HEK293T (cell line): ENCODE data around the gene GRAMD2B.

ENCODE experiments used
- CTCF ChIA-PET: fragments of 350-600 bp; formaldehyde crosslinking; extraction: SDS; loops from one replicate; lab custom pipeline; 2021; ENCODE audit warnings: antibody characterized with exemption, inconsistent platforms; lab: Yijun Ruan, JAX
- POLR2A ChIA-PET: fragments of 350-600 bp; formaldehyde crosslinking; extraction: SDS; loops from one replicate; lab custom pipeline; 2020; ENCODE audit warnings: antibody characterized with exemption, inconsistent platforms; lab: Yijun Ruan, JAX
- DNase-seq: peaks from one replicate; pipeline ENCODE4 v3.0.0; 2012; ENCODE audit warnings: mixed read lengths; ENCODE audit errors: extremely low spot score
- ARNT ChIP-seq: fragments of 450-650 bp; IDR thresholded peaks from 2 replicates; pipeline ENCODE4 v1.6.1; 2017; ENCODE audit warnings: mild to moderate bottlenecking
- BHLHE40 ChIP-seq: fragments of 450-650 bp; IDR thresholded peaks from 2 replicates; pipeline ENCODE4 v1.6.1; 2016; ENCODE audit warnings: mild to moderate bottlenecking, moderate library complexity, borderline replicate concordance
- CTBP1 ChIP-seq: fragments of 450-650 bp; IDR thresholded peaks from 2 replicates; pipeline ENCODE4 v1.6.1; 2016; ENCODE audit warnings: borderline replicate concordance
- ELF4 ChIP-seq: fragments of 450-650 bp; IDR thresholded peaks from 2 replicates; pipeline ENCODE4 v1.6.1; 2017; ENCODE audit warnings: antibody characterized with exemption
- FOXA1 ChIP-seq: fragments of 450-650 bp; IDR thresholded peaks from 2 replicates; pipeline ENCODE4 v1.6.1; 2016; ENCODE audit warnings: mild to moderate bottlenecking
- FOXK2 ChIP-seq: fragments of 450-650 bp; IDR thresholded peaks from 2 replicates; pipeline ENCODE4 v1.6.1; 2016; ENCODE audit warnings: mild to moderate bottlenecking
- FOXM1 ChIP-seq: fragments of 450-650 bp; IDR thresholded peaks from 2 replicates; pipeline ENCODE4 v1.6.1; 2017; ENCODE audit warnings: mild to moderate bottlenecking, borderline replicate concordance
- HDGF ChIP-seq: fragments of 450-650 bp; IDR thresholded peaks from 2 replicates; pipeline ENCODE4 v1.6.1; 2017; ENCODE audit warnings: antibody characterized with exemption, borderline replicate concordance
- L3MBTL2 ChIP-seq: fragments of 450-650 bp; conservative IDR thresholded peaks from 2 replicates; pipeline ENCODE4 v1.6.1; 2016; ENCODE audit warnings: mild to moderate bottlenecking
- LEF1 ChIP-seq: fragments of 450-650 bp; IDR thresholded peaks from 2 replicates; pipeline ENCODE4 v1.6.1; 2017; ENCODE audit warnings: mild to moderate bottlenecking, borderline replicate concordance
- NFRKB ChIP-seq: fragments of 450-650 bp; IDR thresholded peaks from 2 replicates; pipeline ENCODE4 v1.6.1; 2016; ENCODE audit warnings: mild to moderate bottlenecking, moderate library complexity
- SP1 ChIP-seq: fragments of 450-650 bp; IDR thresholded peaks from 2 replicates; pipeline ENCODE4 v1.6.1; 2017
- SUZ12 ChIP-seq: fragments of 450-650 bp; IDR thresholded peaks from 2 replicates; pipeline ENCODE4 v1.6.1; 2016; ENCODE audit warnings: mild to moderate bottlenecking
- TARDBP ChIP-seq: fragments of 450-650 bp; IDR thresholded peaks from 2 replicates; pipeline ENCODE4 v1.6.1; 2016
- ZNF384 ChIP-seq: fragments of 450-650 bp; IDR thresholded peaks from 2 replicates; pipeline ENCODE4 v1.6.1; 2016
- TF ChIP-seq, protein P1 (sequence below): fragments of 450-650 bp; IDR thresholded peaks from 2 replicates; pipeline ENCODE4 v1.6.1; 2016

Gene GRAMD2B

DNA sequence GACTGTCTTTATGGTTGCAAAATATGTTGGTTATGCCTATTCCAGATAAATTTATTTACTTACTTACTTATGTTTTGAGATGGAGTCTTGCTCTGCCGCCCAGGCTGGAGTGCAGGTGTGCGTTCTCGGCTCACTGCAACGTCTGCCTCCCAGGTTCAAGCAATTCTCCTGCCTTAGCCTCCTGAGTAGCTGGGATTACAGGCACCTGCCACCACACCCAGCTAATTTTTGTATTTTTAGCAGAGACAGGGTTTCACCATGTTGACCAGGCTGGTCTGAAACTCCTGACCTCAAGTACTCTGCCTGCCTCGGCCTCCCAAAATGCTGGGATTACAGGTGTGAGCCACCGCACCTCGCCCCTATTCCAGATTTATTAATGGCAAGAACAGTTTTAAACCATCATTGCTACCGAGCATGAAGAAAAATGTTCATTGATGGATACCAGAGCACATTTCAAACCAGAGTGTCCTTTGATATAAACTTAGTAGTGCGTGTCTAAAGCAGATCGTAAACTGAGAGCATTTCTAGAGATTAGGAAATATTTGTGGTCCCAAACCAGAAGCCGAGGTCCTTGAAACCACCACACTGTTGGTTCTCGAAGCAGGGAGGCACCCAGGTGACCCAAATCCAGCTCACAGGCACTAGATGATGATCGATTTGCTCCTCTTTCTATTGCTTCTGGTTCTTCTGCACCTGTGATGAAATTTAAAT is 85.2 kb downstream of the GRAMD2B start:
- no peak for TF ChIP-seq SUZ12
- TF ChIP-seq HDGF = no peak
- TF ChIP-seq, protein P1, sequence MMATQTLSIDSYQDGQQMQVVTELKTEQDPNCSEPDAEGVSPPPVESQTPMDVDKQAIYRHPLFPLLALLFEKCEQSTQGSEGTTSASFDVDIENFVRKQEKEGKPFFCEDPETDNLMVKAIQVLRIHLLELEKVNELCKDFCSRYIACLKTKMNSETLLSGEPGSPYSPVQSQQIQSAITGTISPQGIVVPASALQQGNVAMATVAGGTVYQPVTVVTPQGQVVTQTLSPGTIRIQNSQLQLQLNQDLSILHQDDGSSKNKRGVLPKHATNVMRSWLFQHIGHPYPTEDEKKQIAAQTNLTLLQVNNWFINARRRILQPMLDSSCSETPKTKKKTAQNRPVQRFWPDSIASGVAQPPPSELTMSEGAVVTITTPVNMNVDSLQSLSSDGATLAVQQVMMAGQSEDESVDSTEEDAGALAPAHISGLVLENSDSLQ = no peak
- TF ChIP-seq CTBP1 = no peak
- TF ChIP-seq FOXA1 = no peak
- TF ChIP-seq LEF1 = no peak
- no peak for TF ChIP-seq SP1
- no peak for TF ChIP-seq ARNT
- TF ChIP-seq ZNF384 = no peak
- no peak for TF ChIP-seq FOXM1
- TF ChIP-seq BHLHE40 = no peak
- no peak for TF ChIP-seq ELF4
- TF ChIP-seq TARDBP = no peak
- no peak for TF ChIP-seq NFRKB
- CTCF ChIA-PET = interaction anchor here (0.7 to 2.1 kb wide), 2 partner anchors 8 to 12 kb away, joined by 3 to 14 read pairs; no protein-coding TSS in a partner anchor
- POLR2A ChIA-PET = no interaction called here
- no peak for DNase-seq

DNA sequence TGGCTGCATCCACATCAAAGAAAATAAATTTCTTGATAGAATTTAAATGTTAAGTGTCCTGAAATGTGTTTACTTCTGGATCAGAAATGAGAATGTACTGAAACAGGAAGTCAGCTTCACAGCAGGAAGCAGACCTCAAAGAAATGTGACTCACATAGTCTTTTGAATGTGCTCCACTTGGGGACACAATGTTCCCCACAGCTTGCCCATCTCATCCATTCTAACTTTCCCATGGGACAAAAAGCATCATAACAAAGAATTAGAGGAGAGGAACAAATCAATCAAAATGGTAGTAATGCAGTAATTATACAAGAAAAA is 85.7 kb downstream of the GRAMD2B start:
- ChIA-PET POLR2A (no interaction called here), CTCF (interaction anchor here (0.7 to 2.1 kb wide), 2 partner anchors 8 to 13 kb away, joined by 3 to 14 read pairs; no protein-coding TSS in a partner anchor)
- no peak for TF ChIP-seq L3MBTL2
- TF ChIP-seq BHLHE40 = no peak
- no peak for TF ChIP-seq ARNT
- TF ChIP-seq ELF4 = no peak
- no peak for TF ChIP-seq FOXA1
- TF ChIP-seq TARDBP = no peak
- TF ChIP-seq FOXK2 = no peak
- TF ChIP-seq SP1 = no peak
- no peak for TF ChIP-seq LEF1
- TF ChIP-seq, protein P1 = no peak
- no peak for TF ChIP-seq ZNF384
- TF ChIP-seq FOXM1 = no peak
- TF ChIP-seq HDGF = no peak
- no peak for TF ChIP-seq SUZ12
- TF ChIP-seq CTBP1 = no peak
- no peak for DNase-seq

DNA sequence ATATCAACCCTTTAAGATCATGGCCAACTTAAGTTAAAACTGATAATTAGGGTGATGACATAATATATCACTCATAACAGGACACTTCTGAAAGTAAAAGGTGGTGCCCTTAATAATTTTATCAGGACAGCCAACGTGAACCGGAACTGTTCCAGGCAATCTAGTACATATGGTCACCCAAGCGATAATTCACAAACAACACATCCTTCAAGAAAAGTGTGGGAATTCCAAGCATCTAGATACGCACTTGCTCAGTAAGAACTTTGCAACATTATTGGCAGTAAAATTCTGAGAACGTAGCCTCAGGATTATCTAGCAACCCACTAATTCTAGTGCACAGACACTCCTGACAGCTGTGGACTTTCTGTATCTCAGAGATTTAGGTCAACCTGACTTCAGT is 86.1 kb downstream of the GRAMD2B start:
- TF ChIP-seq ZNF384 = no peak
- TF ChIP-seq CTBP1 = no peak
- TF ChIP-seq, protein P1 = no peak
- TF ChIP-seq ARNT = no peak
- TF ChIP-seq L3MBTL2 = no peak
- TF ChIP-seq TARDBP = no peak
- TF ChIP-seq FOXA1 = no peak
- TF ChIP-seq FOXM1 = no peak
- TF ChIP-seq SUZ12 = no peak
- TF ChIP-seq HDGF = no peak
- no peak for TF ChIP-seq BHLHE40
- TF ChIP-seq LEF1 = no peak
- TF ChIP-seq FOXK2 = no peak
- no peak for TF ChIP-seq ELF4
- TF ChIP-seq SP1 = no peak
- no peak for TF ChIP-seq NFRKB
- CTCF ChIA-PET = interaction anchor here (0.7 to 2.1 kb wide), 2 partner anchors 9 to 13 kb away, joined by 3 to 14 read pairs; no protein-coding TSS in a partner anchor
- POLR2A ChIA-PET = no interaction called here
- no peak for DNase-seq

DNA sequence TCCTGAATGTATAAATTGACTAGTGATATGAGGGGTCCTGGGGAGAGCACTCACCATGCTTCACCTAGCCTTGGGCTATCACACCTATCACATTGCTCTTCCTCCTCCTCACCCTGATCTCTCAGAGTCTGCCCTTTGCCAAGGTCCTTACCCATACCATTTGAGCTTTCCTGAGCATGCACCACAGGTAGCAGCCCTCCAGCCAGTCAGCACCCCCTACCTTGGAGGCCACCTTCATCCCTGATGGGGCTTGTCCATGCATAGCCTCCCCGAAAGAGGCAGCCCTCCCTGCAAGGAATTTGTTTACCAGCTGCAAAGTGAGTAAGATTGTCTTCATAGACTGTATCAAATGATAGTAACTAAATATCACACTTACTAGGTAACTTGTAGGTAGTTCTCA is 88.8 kb downstream of the GRAMD2B start:
- ChIA-PET POLR2A (no interaction called here), CTCF (interaction anchor here (2.2 kb wide), 1 partner anchor 12 kb away, joined by 14 read pairs; no protein-coding TSS in a partner anchor)
- TF ChIP-seq FOXA1 (no peak), SP1 (no peak), FOXK2 (no peak), BHLHE40 (no peak), SUZ12 (no peak), L3MBTL2 (no peak), HDGF (no peak), ARNT (no peak), CTBP1 (no peak), TARDBP (no peak)
- DNase-seq = no peak

DNA sequence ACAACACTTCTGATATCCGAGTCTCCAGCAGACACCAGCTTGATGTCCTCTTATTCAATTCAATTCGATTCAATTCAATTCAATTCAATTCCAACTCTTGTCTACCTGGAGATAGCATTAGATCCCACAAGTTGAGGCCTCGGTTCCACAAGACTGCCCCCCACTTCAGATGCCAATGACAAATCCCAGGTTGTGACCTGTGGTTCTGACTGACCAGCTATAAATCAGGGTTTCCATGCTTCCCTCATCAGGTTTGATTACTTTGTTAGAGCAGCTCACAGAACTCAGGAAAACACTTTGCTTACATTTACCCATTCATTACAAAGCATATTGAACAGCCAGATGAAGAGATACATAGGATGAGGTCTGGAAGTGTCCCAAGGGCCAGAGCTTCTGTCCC is 89.2 kb downstream of the GRAMD2B start:
- no peak for TF ChIP-seq TARDBP
- TF ChIP-seq, protein P1 = no peak
- no peak for TF ChIP-seq FOXK2
- TF ChIP-seq SP1 = no peak
- no peak for TF ChIP-seq CTBP1
- TF ChIP-seq ARNT = no peak
- TF ChIP-seq LEF1 = no peak
- no peak for TF ChIP-seq NFRKB
- no peak for TF ChIP-seq L3MBTL2
- no peak for TF ChIP-seq HDGF
- no peak for TF ChIP-seq FOXA1
- no peak for TF ChIP-seq BHLHE40
- no peak for TF ChIP-seq SUZ12
- TF ChIP-seq ELF4 = no peak
- TF ChIP-seq ZNF384 = no peak
- no peak for TF ChIP-seq FOXM1
- DNase-seq = no peak
- ChIA-PET CTCF (interaction anchor here (2.2 kb wide), 1 partner anchor 12 kb away, joined by 14 read pairs; no protein-coding TSS in a partner anchor), POLR2A (no interaction called here)
